ENCODE data around the gene PRKN.

PRKN gene

GRCh38 chr6:162200041-162200440, 527.5 kb downstream of the PRKN start:
- Histone ChIP-seq H3K27ac (ENCODE audit: poor library complexity, severe bottlenecking) (no peak overlapping the region), H3K27me3 (ENCODE audit: insufficient read depth, poor library complexity, severe bottlenecking) (no peaks in the 10 kb centered on the region), H3K9me3 (ENCODE audit: severe bottlenecking) (no peaks in the 10 kb centered on the region), H3K4me1 (ENCODE audit: insufficient read depth, poor library complexity, severe bottlenecking) (no peaks in the 10 kb centered on the region), H3K36me3 (ENCODE audit: low read depth) (no peaks in the 10 kb centered on the region), H3K4me3 (ENCODE audit: severe bottlenecking) (no peak overlapping the region)
- no peak for ATAC-seq (ENCODE audit: low read depth)
- no peak for TF ChIP-seq CTCF (IDR thresholded peaks at IDR 0.05; ENCODE audit: poor library complexity, severe bottlenecking)
- DNase-seq (ENCODE audit: low spot score) = no peak

GRCh38 chr6:162198925-162199324, 528.6 kb downstream of the PRKN start:
- DNase-seq (ENCODE audit: low spot score) = no peak
- no peaks in the 10 kb centered on the region for H3K4me1 ChIP-seq (ENCODE audit: insufficient read depth, poor library complexity, severe bottlenecking)
- ATAC-seq (ENCODE audit: low read depth) = no peak
- no peak overlapping the region for H3K4me3 ChIP-seq (ENCODE audit: severe bottlenecking)
- H3K9me3 ChIP-seq (ENCODE audit: severe bottlenecking) = no peaks in the 10 kb centered on the region
- no peaks in the 10 kb centered on the region for H3K27me3 ChIP-seq (ENCODE audit: insufficient read depth, poor library complexity, severe bottlenecking)
- no peak overlapping the region for H3K27ac ChIP-seq (ENCODE audit: poor library complexity, severe bottlenecking)
- TF ChIP-seq CTCF (IDR thresholded peaks at IDR 0.05; ENCODE audit: poor library complexity, severe bottlenecking) = no peak
- no peaks in the 10 kb centered on the region for H3K36me3 ChIP-seq (ENCODE audit: low read depth)

- Histone ChIP-seq H3K36me3 (ENCODE audit: low read depth) (no peaks in the 10 kb centered on the region), H3K27ac (ENCODE audit: poor library complexity, severe bottlenecking) (no peak overlapping the region), H3K27me3 (ENCODE audit: insufficient read depth, poor library complexity, severe bottlenecking) (no peaks in the 10 kb centered on the region), H3K4me1 (ENCODE audit: insufficient read depth, poor library complexity, severe bottlenecking) (no peaks in the 10 kb centered on the region), H3K9me3 (ENCODE audit: severe bottlenecking) (no peaks in the 10 kb centered on the region), H3K4me3 (ENCODE audit: severe bottlenecking) (no peak overlapping the region)
- no peak for TF ChIP-seq CTCF (IDR thresholded peaks at IDR 0.05; ENCODE audit: poor library complexity, severe bottlenecking)
- DNase-seq (ENCODE audit: low spot score) (no peak), ATAC-seq (ENCODE audit: low read depth) (no peak)
Observed at GRCh38 chr6:162198076-162198475, 529.5 kb downstream of the PRKN start.

- ATAC-seq (ENCODE audit: low read depth) (no peak), DNase-seq (ENCODE audit: low spot score) (no peak)
- no peaks in the 10 kb centered on the region for H3K27me3 ChIP-seq (ENCODE audit: insufficient read depth, poor library complexity, severe bottlenecking)
- H3K36me3 ChIP-seq (ENCODE audit: low read depth) = no peaks in the 10 kb centered on the region
- H3K27ac ChIP-seq (ENCODE audit: poor library complexity, severe bottlenecking) = no peak overlapping the region
- TF ChIP-seq CTCF (IDR thresholded peaks at IDR 0.05; ENCODE audit: poor library complexity, severe bottlenecking) = no peak
- no peaks in the 10 kb centered on the region for H3K4me1 ChIP-seq (ENCODE audit: insufficient read depth, poor library complexity, severe bottlenecking)
- no peak overlapping the region for H3K4me3 ChIP-seq (ENCODE audit: severe bottlenecking)
- no peaks in the 10 kb centered on the region for H3K9me3 ChIP-seq (ENCODE audit: severe bottlenecking)
Observed at GRCh38 chr6:162195441-162195840, 532.1 kb downstream of the PRKN start.

GRCh38 chr6:162190981-162191380, 536.6 kb downstream of the PRKN start:
- H3K9me3 ChIP-seq (ENCODE audit: severe bottlenecking) = no peaks in the 10 kb centered on the region
- no peak overlapping the region for H3K27ac ChIP-seq (ENCODE audit: poor library complexity, severe bottlenecking)
- H3K27me3 ChIP-seq (ENCODE audit: insufficient read depth, poor library complexity, severe bottlenecking) = no peaks in the 10 kb centered on the region
- TF ChIP-seq CTCF (IDR thresholded peaks at IDR 0.05; ENCODE audit: poor library complexity, severe bottlenecking) = no peak
- H3K4me3 ChIP-seq (ENCODE audit: severe bottlenecking) = no peak overlapping the region
- DNase-seq (ENCODE audit: low spot score) (no peak), ATAC-seq (ENCODE audit: low read depth) (no peak)
- no peaks in the 10 kb centered on the region for H3K4me1 ChIP-seq (ENCODE audit: insufficient read depth, poor library complexity, severe bottlenecking)
- no peaks in the 10 kb centered on the region for H3K36me3 ChIP-seq (ENCODE audit: low read depth)
